Neural progenitor cell (in vitro differentiated cells): ENCODE measurements around the gene TRIM46. TPM values are rescaled to one million over a fixed set of nuclear protein-coding genes. Genes with fewer than 3 reads are reported as not detected.

Experiments
- DNase-seq: peaks from one replicate; pipeline ENCODE4 v3.0.0-alpha.2; 2016; ENCODE audit warnings: low spot score
- H2AFZ ChIP-seq: fragments of 200-600 bp; sonication (generic); replicated peaks from 2 replicates; pipeline ENCODE4 v1.6.1; 2016; ENCODE audit warnings: antibody characterized with exemption
- H3F3A ChIP-seq: fragments of 200-600 bp; sonication (generic); 2 replicates; pipeline ENCODE4 v1.6.1; 2016; ENCODE audit warnings: antibody characterized with exemption, low read depth
- H3K27ac ChIP-seq: fragments of 200-600 bp; sonication (generic); 2 replicates; pipeline ENCODE4 v1.5.1; 2016; ENCODE audit warnings: mild to moderate bottlenecking
- H3K27me3 ChIP-seq: fragments of 200-600 bp; sonication (generic); 2 replicates; pipeline ENCODE4 v1.6.1; 2016; ENCODE audit warnings: mild to moderate bottlenecking, moderate library complexity
- H3K36me3 ChIP-seq: fragments of 200-600 bp; sonication (generic); 2 replicates; pipeline ENCODE4 v1.5.1; 2016
- H3K4me1 ChIP-seq: fragments of 200-600 bp; sonication (generic); 2 replicates; pipeline ENCODE4 v1.6.1; 2016; ENCODE audit warnings: mixed run types
- H3K4me2 ChIP-seq: fragments of 200-600 bp; sonication (generic); 2 replicates; pipeline ENCODE4 v1.6.1; 2016
- H3K4me3 ChIP-seq: fragments of 200-600 bp; sonication (generic); 2 replicates; pipeline ENCODE4 v1.5.1; 2016
- H3K79me2 ChIP-seq: fragments of 200-600 bp; sonication (generic); 2 replicates; pipeline ENCODE4 v1.6.1; 2016; ENCODE audit warnings: low read depth
- H3K9ac ChIP-seq: fragments of 200-600 bp; sonication (generic); 2 replicates; pipeline ENCODE4 v1.6.1; 2016
- H3K9me3 ChIP-seq: fragments of 200-600 bp; sonication (generic); 2 replicates; pipeline ENCODE4 v1.5.1; 2016; ENCODE audit warnings: low read depth
- H4K20me1 ChIP-seq: fragments of 200-600 bp; sonication (generic); 2 replicates; pipeline ENCODE4 v1.6.1; 2016; ENCODE audit warnings: low read depth
- H3K27ac Mint-ChIP-seq: 3 replicates; pipeline ENCODE4 v1.8.0; 2021; ENCODE audit warnings: mixed read lengths
- H3K27me3 Mint-ChIP-seq: 2 replicates; pipeline ENCODE4 v1.8.0; 2022; ENCODE audit warnings: low read depth, mild to moderate bottlenecking, inconsistent platforms, moderate library complexity, mixed read lengths; ENCODE audit not compliant: insufficient read depth
- H3K36me3 Mint-ChIP-seq: 3 replicates; pipeline ENCODE4 v1.8.0; 2021; ENCODE audit warnings: mixed read lengths
- H3K4me1 Mint-ChIP-seq: 3 replicates; pipeline ENCODE4 v1.8.0; 2021; ENCODE audit warnings: mixed read lengths
- H3K4me3 Mint-ChIP-seq: 3 replicates; pipeline ENCODE4 v1.8.0; 2021; ENCODE audit warnings: mild to moderate bottlenecking, moderate library complexity, mixed read lengths
- H3K9me3 Mint-ChIP-seq: 3 replicates; pipeline ENCODE4 v1.8.0; 2020; ENCODE audit warnings: mixed read lengths
- EZH2 ChIP-seq: fragments of 200-600 bp; sonication (generic); IDR thresholded peaks from 2 replicates; pipeline ENCODE4 v1.6.1; 2017; ENCODE audit warnings: antibody characterized with exemption, mild to moderate bottlenecking, moderate library complexity
- EZH2phosphoT487 ChIP-seq: fragments of 200-600 bp; sonication (generic); IDR thresholded peaks from 2 replicates; pipeline ENCODE4 v1.6.1; 2017; ENCODE audit warnings: antibody characterized with exemption
- total RNA-seq: library from RNA; depleted of rRNA; stranded (reverse); fragments of >200 nt; gene quantifications from 2 replicates; pipeline ENCODE4 v1.2.3, GENCODE V29; 2015; ENCODE audit warnings: low replicate concordance
- TF ChIP-seq, protein P1 (sequence below): fragments of 200-600 bp; sonication (generic); IDR thresholded peaks from 2 replicates; pipeline ENCODE4 v1.5.1; 2017; ENCODE audit warnings: antibody characterized with exemption, mild to moderate bottlenecking

The TRIM46 gene
- total RNA-seq, 1 donor from 2014 or later = 3.9 TPM

DNA sequence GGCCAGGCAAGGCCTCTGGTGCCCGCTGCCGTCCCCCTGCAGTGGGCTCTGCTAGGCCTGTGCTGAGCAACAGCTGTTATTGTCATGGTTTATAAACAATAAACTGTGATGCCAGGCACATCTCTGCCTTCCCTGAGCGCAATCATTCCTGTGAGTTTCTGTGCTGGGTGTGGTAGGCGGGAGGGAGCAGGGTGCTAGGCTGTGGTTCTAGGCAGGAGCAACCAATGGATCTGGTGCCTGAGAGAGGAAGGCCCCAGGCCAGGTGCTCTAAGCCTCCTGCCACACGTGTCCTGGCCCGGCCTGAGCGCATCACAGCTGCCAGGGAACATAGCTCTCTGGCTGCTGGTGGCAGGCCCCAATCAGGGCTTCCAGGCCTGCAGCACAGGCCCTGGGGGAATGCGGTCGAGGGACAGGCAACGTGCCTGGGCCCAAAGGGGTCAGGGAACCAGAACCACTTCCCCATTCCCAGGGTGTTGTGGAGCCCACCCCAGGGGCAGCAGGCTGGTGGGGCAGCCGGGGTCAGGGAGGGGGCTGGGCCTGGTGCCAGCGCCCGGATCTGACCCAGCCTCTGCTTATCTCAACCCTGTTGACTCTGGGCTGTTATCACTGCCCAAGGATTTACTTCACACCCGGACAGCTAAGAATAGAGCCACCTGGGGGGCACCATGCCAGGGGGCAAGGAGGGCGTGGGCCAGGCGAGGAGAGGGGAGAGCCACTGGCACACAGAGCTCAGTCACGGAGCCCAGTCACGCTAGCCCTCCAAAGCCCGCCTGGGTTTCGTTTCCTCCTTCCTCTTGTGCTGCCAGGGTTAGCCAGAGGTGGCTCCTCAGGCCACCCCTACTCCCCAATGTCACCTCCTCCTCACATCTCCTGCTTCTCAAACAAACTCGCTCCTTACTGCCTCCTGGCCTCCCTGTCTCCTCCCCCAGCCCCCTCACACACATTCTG is 11.5 kb downstream of the TRIM46 start:
- Histone ChIP-seq H2AFZ (no peak overlapping the region), H3K36me3 (no peaks in the 10 kb centered on the region), H3K4me1 (peaks cover 5% of the 10 kb centered on the region), H3F3A (peaks cover 8% of the 10 kb centered on the region), H3K4me2 (no peak overlapping the region), H3K79me2 (no peaks in the 10 kb centered on the region), H3K9ac (no peak overlapping the region), H3K27me3 (no peaks in the 10 kb centered on the region), H3K27ac (no peak overlapping the region), H3K4me3 (no peak overlapping the region), H4K20me1 (no peaks in the 10 kb centered on the region), H3K9me3 (no peaks in the 10 kb centered on the region)
- Mint-ChIP-seq H3K4me1 (peaks cover 7% of the 10 kb centered on the region), H3K27me3 (peaks cover 15% of the 10 kb centered on the region), H3K4me3 (no peak overlapping the region), H3K36me3 (peaks cover 11% of the 10 kb centered on the region), H3K9me3 (peaks cover 4% of the 10 kb centered on the region), H3K27ac (peak overlapping the region; percentile 62)
- no peak for DNase-seq
- TF ChIP-seq EZH2 (no peak), EZH2phosphoT487 (no peak)
- TF ChIP-seq, protein P1, sequence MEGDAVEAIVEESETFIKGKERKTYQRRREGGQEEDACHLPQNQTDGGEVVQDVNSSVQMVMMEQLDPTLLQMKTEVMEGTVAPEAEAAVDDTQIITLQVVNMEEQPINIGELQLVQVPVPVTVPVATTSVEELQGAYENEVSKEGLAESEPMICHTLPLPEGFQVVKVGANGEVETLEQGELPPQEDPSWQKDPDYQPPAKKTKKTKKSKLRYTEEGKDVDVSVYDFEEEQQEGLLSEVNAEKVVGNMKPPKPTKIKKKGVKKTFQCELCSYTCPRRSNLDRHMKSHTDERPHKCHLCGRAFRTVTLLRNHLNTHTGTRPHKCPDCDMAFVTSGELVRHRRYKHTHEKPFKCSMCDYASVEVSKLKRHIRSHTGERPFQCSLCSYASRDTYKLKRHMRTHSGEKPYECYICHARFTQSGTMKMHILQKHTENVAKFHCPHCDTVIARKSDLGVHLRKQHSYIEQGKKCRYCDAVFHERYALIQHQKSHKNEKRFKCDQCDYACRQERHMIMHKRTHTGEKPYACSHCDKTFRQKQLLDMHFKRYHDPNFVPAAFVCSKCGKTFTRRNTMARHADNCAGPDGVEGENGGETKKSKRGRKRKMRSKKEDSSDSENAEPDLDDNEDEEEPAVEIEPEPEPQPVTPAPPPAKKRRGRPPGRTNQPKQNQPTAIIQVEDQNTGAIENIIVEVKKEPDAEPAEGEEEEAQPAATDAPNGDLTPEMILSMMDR = no peak

DNA sequence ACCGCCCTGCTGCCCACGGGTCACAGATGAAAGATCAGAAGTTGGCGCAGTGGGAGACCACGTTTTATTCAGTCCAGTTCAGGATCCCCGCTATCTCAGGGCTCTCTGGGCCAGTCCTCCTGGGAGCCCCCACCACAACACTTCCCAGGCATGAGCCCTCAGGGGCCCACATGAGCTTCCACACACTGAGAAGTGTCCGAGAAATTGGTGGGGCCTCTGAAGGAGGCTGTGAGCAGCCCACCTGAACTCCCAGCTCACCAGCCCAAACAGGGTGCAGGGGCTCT is 12.1 kb downstream of the TRIM46 start:
- H3K9ac ChIP-seq = no peak overlapping the region
- no peaks in the 10 kb centered on the region for H3K79me2 ChIP-seq
- Mint-ChIP-seq H3K36me3 (peaks cover 11% of the 10 kb centered on the region), H3K4me1 (peaks cover 7% of the 10 kb centered on the region), H3K27ac (peak overlapping the region; percentile 62), H3K9me3 (peaks cover 4% of the 10 kb centered on the region), H3K4me3 (no peak overlapping the region), H3K27me3 (peaks cover 15% of the 10 kb centered on the region)
- TF ChIP-seq EZH2phosphoT487 (no peak), EZH2 (no peak)
- TF ChIP-seq, protein P1 = no peak
- DNase-seq = no peak
- H3K27ac ChIP-seq = no peak overlapping the region
- no peaks in the 10 kb centered on the region for H3K9me3 ChIP-seq
- peaks cover 8% of the 10 kb centered on the region for H3F3A ChIP-seq
- H3K4me3 ChIP-seq = no peak overlapping the region
- no peaks in the 10 kb centered on the region for H4K20me1 ChIP-seq
- no peaks in the 10 kb centered on the region for H3K36me3 ChIP-seq
- H3K4me1 ChIP-seq = peaks cover 5% of the 10 kb centered on the region
- H3K27me3 ChIP-seq = no peaks in the 10 kb centered on the region
- no peak overlapping the region for H3K4me2 ChIP-seq
- no peak overlapping the region for H2AFZ ChIP-seq

DNA sequence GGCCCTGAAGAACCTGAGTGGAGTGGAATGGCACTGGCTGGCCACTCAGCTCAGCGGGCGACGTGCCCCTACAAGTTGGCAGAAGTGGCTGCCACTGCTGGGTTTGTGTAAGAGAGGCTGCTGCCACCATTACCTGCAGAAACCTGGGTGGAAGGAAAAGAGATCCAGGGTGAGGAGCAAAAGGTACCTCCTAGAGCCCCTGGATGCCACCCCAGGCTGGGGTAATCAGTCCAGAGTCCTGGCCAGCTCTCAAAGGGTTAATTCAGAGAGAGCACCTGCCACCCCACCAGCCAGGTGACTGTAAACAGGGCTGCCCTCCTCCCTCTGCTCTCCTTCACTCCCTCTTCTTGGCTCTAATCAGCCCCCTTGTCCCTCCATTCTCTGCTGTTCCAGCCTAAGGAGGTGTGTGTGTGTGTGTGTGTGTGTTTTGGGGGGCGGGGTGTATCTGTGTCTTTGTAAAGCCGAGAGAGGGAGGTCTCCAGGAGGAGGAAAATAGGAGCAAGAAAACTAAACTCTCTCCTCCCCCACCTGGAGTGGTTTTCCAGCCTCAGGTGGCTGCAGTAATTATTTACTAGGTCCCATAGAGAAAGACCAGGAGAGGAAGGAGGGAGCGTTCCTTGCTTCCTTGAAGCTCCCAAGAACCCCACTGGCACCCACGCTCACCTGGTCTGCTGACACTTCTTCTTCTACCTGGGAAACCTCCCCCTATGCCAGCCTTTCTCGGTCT is 12.6 kb downstream of the TRIM46 start:
- Histone ChIP-seq H3K36me3 (no peaks in the 10 kb centered on the region), H3K27ac (no peak overlapping the region), H3K4me3 (no peak overlapping the region), H3K9ac (no peak overlapping the region), H3K4me1 (peaks cover 5% of the 10 kb centered on the region), H3K9me3 (no peaks in the 10 kb centered on the region), H3K79me2 (no peaks in the 10 kb centered on the region), H3K27me3 (no peaks in the 10 kb centered on the region), H4K20me1 (no peaks in the 10 kb centered on the region), H2AFZ (no peak overlapping the region), H3K4me2 (no peak overlapping the region), H3F3A (peaks cover 8% of the 10 kb centered on the region)
- Mint-ChIP-seq H3K4me1 (peaks cover 7% of the 10 kb centered on the region), H3K36me3 (peaks cover 10% of the 10 kb centered on the region), H3K27ac (peak overlapping the region; percentile 57), H3K9me3 (peaks cover 4% of the 10 kb centered on the region), H3K27me3 (peaks cover 15% of the 10 kb centered on the region), H3K4me3 (peak overlapping the region; percentile 53)
- DNase-seq = no peak
- TF ChIP-seq, protein P1 = no peak
- TF ChIP-seq EZH2 (no peak), EZH2phosphoT487 (no peak)
